ENCODE measurements around the gene RYR2.

The RYR2 gene

GRCh38 chr1:237556911-237557310 lies 514.9 kb downstream of the RYR2 start:
- no peaks in the 10 kb centered on the region for H3K9me3 ChIP-seq (ENCODE audit: severe bottlenecking)
- no peak overlapping the region for H3K27ac ChIP-seq (ENCODE audit: poor library complexity, severe bottlenecking)
- ATAC-seq (ENCODE audit: low read depth) (no peak), DNase-seq (ENCODE audit: low spot score) (no peak)
- H3K36me3 ChIP-seq (ENCODE audit: low read depth), result no peaks in the 10 kb centered on the region
- H3K4me1 ChIP-seq (ENCODE audit: insufficient read depth, poor library complexity, severe bottlenecking), result no peaks in the 10 kb centered on the region
- peaks cover 6% of the 10 kb centered on the region for H3K27me3 ChIP-seq (ENCODE audit: insufficient read depth, poor library complexity, severe bottlenecking)
- no peak overlapping the region for H3K4me3 ChIP-seq (ENCODE audit: severe bottlenecking)
- no peak for TF ChIP-seq CTCF (IDR thresholded peaks at IDR 0.05; ENCODE audit: poor library complexity, severe bottlenecking)

GRCh38 chr1:237562242-237562823 lies 520.3 kb downstream of the RYR2 start:
- H3K4me1 ChIP-seq (ENCODE audit: insufficient read depth, poor library complexity, severe bottlenecking), result no peaks in the 10 kb centered on the region
- H3K9me3 ChIP-seq (ENCODE audit: severe bottlenecking), result no peaks in the 10 kb centered on the region
- H3K36me3 ChIP-seq (ENCODE audit: low read depth), result no peaks in the 10 kb centered on the region
- H3K27me3 ChIP-seq (ENCODE audit: insufficient read depth, poor library complexity, severe bottlenecking), result no peaks in the 10 kb centered on the region
- TF ChIP-seq CTCF (IDR thresholded peaks at IDR 0.05; ENCODE audit: poor library complexity, severe bottlenecking), result peak; percentile 61
- no peak overlapping the region for H3K27ac ChIP-seq (ENCODE audit: poor library complexity, severe bottlenecking)
- DNase-seq (ENCODE audit: low spot score) (no peak), ATAC-seq (ENCODE audit: low read depth) (peak; percentile 83)
- H3K4me3 ChIP-seq (ENCODE audit: severe bottlenecking), result no peak overlapping the region

GRCh38 chr1:237565236-237565635 lies 523.3 kb downstream of the RYR2 start:
- Histone ChIP-seq H3K9me3 (ENCODE audit: severe bottlenecking) (no peaks in the 10 kb centered on the region), H3K27me3 (ENCODE audit: insufficient read depth, poor library complexity, severe bottlenecking) (no peaks in the 10 kb centered on the region), H3K4me3 (ENCODE audit: severe bottlenecking) (no peak overlapping the region), H3K36me3 (ENCODE audit: low read depth) (no peaks in the 10 kb centered on the region), H3K27ac (ENCODE audit: poor library complexity, severe bottlenecking) (no peak overlapping the region), H3K4me1 (ENCODE audit: insufficient read depth, poor library complexity, severe bottlenecking) (no peaks in the 10 kb centered on the region)
- no peak for DNase-seq (ENCODE audit: low spot score)
- no peak for ATAC-seq (ENCODE audit: low read depth)
- no peak for TF ChIP-seq CTCF (IDR thresholded peaks at IDR 0.05; ENCODE audit: poor library complexity, severe bottlenecking)

GRCh38 chr1:237566581-237566980 lies 524.6 kb downstream of the RYR2 start:
- Histone ChIP-seq H3K36me3 (ENCODE audit: low read depth) (no peaks in the 10 kb centered on the region), H3K27ac (ENCODE audit: poor library complexity, severe bottlenecking) (no peak overlapping the region), H3K9me3 (ENCODE audit: severe bottlenecking) (no peaks in the 10 kb centered on the region), H3K4me3 (ENCODE audit: severe bottlenecking) (no peak overlapping the region), H3K27me3 (ENCODE audit: insufficient read depth, poor library complexity, severe bottlenecking) (no peaks in the 10 kb centered on the region), H3K4me1 (ENCODE audit: insufficient read depth, poor library complexity, severe bottlenecking) (no peaks in the 10 kb centered on the region)
- DNase-seq (ENCODE audit: low spot score), result no peak
- TF ChIP-seq CTCF (IDR thresholded peaks at IDR 0.05; ENCODE audit: poor library complexity, severe bottlenecking), result no peak
- ATAC-seq (ENCODE audit: low read depth), result no peak

- no peak overlapping the region for H3K4me3 ChIP-seq (ENCODE audit: severe bottlenecking)
- no peak overlapping the region for H3K27ac ChIP-seq (ENCODE audit: poor library complexity, severe bottlenecking)
- H3K9me3 ChIP-seq (ENCODE audit: severe bottlenecking), result no peaks in the 10 kb centered on the region
- DNase-seq (ENCODE audit: low spot score) (no peak), ATAC-seq (ENCODE audit: low read depth) (no peak)
- H3K27me3 ChIP-seq (ENCODE audit: insufficient read depth, poor library complexity, severe bottlenecking), result no peaks in the 10 kb centered on the region
- no peaks in the 10 kb centered on the region for H3K36me3 ChIP-seq (ENCODE audit: low read depth)
- TF ChIP-seq CTCF (IDR thresholded peaks at IDR 0.05; ENCODE audit: poor library complexity, severe bottlenecking), result no peak
- no peaks in the 10 kb centered on the region for H3K4me1 ChIP-seq (ENCODE audit: insufficient read depth, poor library complexity, severe bottlenecking)
These were observed 527.0 kb downstream of the RYR2 start for GRCh38 chr1:237568955-237569354.
